GM18502 (cell line): ENCODE results near the gene UBB.

ENCODE experiments used
- ATAC-seq: cut with Tn5 transposase; IDR thresholded peaks from one replicate; pipeline ENCODE4 v1.9.1; 2021; ENCODE audit warnings: mild to moderate bottlenecking; ENCODE audit not compliant: unreplicated experiment, poor library complexity

The UBB gene

DNA sequence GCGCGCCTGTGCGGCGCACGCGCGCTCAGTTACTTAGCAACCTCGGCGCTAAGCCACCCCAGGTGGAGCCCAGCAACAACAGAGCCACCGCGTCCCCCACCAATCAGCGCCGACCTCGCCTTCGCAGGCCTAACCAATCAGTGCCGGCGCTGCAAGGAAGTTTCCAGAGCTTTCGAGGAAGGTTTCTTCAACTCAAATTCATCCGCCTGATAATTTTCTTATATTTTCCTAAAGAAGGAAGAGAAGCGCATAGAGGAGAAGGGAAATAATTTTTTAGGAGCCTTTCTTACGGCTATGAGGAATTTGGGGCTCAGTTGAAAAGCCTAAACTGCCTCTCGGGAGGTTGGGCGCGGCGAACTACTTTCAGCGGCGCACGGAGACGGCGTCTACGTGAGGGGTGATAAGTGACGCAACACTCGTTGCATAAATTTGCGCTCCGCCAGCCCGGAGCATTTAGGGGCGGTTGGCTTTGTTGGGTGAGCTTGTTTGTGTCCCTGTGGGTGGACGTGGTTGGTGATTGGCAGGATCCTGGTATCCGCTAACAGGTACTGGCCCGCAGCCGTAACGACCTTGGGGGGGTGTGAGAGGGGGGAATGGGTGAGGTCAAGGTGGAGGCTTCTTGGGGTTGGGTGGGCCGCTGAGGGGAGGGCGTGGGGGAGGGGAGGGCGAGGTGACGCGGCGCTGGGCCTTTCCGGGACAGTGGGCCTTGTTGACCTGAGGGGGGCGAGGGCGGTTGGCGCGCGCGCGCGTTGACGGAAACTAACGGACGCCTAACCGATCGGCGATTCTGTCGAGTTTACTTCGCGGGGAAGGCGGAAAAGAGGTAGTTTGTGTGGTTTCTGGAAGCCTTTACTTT, at the start of gene UBB:
Gene UBB, plus strand, starts transcription at position 452 of the 856 bp plus-strand sequence. CDS start 817 bp downstream, outside the sequence.
- peak; percentile 95 for ATAC-seq

DNA sequence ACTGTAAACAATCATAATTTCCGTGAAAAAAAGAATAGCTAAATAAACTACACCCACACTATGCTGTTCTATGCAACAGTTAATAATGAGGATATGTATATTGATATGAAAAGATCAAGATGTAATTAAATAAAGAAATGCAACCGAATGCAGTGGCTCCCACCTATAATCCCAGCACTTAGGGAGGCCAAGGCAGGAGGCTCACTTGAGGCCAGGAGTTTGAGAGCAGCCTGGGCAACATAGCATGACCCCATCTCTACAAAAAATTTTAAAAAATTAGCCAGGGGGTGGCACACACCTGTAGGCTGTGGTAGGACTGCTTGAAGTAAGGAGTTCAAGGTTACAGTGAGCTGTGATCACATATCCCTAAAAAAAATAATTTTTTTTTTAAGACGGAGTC, 42.5 kb upstream of the UBB start:
- no peak for ATAC-seq

DNA sequence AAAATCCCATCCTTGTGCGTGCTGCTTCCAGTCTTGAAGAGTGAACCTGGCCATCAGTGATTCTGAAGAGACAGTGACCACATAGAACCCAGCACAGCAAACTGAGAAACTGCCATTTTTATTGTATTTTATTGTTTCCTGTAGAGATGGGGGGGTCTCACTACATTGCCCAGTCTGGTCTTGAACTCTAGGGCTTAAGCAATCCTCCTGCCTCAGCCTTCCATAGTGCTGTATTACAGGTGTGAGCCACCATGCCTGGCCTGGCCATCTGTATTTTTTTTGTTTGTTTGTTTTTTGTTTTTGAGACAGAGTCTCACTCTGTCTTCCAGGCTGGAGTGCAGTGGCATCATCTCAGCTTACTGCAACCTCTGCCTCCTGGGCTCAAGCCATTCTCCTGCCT, 41.5 kb upstream of the UBB start:
- no peak for ATAC-seq

DNA sequence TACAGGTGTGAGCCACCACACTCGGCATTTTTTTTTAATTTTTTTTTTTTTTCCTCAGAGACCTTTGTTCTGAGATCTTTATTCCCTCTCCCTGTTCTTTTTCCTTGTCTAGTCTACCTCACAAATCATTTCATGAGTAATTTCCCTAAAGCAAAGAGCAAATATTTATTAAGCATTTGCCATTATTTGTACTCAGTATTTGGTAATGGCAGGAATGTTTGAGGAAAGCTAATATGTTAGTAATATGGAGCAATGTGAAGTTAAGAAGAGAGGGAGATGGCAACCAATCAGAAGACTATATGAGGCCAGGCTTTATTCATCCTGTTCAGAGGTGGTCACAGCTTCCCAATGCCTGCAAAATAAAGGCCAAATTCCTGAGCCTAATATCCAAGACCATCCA, 40.9 kb upstream of the UBB start:
- ATAC-seq = no peak

DNA sequence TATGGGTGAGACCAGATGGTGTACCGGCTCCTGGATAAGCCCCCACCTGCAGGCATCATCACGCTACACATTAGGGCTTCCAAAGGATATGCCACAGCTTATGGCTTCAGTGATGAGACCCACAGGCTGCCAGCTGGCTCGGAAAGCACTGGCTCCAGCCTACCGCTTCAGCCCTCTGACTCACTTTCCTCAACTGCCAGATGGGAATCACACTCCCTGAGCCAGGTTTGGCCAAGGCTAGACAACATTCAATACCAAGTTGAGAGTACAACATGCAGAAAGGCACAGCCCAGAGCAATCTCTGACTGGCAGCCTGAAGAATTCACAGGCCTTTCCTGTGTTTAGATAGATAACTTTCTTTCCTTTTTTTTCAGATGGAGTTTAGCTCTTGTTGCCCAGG, 37.9 kb upstream of the UBB start:
- no peak for ATAC-seq

DNA sequence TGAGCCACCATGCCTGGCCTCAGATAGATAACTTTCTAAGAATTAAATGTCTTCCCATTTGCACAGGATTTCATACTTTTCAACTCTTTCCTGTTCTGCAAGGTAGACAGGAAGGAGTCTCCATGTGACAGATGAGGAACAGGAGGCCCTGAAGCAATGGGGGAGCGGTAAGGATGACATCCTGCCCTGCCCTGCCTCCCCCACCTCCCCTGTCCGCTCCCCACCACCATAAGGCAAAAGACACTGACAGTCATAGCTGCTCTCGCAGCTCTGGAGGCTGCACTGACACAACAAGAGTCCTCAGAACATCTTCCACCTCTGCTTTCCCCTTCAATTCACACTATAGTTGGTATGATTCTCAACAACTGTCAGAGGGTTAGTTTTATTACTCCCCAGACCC, 37.3 kb upstream of the UBB start:
- ATAC-seq = no peak

DNA sequence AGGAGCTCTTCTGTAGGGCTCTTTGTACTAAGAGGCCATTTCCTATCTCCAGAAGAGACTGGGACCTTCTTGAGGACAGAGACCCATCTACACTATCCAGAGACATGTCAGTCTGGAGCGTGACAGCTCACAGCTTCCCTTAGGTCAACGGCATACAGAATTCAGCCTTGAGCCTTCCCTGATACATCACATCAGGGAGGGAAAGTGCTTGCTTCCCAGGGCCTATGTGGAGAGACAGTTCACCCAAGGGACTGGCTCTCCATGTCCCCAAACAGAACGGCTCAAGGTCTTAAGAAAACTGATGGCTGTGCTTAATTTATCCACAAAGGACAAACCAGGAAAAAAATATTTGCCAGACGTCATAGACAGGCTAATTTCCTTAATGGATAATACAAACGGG, 35.3 kb upstream of the UBB start:
- ATAC-seq = no peak

DNA sequence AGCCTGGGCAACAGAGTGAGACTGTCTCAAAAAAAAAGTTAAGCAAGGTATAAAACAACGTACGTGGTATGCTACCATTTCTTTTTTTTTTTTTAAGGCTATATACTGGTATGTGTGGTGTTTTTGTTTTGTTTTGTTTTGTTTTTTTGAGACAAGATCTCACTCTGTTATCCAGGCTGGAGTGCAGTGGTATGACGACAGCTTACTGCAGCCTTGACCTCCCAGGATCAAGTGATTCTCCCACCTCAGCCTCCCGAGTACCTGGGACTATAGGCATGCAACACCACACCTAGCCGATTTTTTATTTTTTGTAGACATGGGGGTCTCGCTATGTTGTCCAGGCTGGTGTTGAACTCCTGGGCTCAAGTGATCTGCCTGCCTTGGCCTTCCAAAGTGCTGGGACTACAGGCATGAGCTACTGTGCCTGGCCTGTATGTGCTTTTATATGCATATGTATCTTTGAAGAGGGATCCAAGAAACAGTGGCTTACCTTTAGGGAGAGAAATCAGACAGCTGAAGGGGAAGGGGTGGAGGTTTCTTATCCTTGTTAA, 34.1 kb upstream of the UBB start:
- ATAC-seq = no peak

DNA sequence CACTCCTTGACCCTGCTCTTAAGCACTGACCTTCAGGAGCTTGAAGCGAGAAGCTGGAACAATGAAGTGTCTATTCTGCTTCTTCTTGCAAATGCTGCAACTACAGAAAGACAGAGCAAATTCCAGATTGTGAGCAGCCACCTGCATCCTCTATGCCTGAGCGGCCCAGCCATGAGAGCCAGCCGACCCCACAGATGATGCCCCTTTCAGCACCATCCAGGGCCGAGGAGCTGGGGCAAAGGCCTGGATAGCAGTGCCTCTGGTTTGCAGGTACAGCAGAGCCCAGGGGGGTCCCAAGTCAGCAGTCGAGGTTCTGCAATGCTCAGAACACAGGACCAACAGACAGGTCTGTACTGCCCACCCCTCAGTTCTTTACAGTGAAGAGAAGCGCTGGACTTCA, 32.3 kb upstream of the UBB start:
- no peak for ATAC-seq

DNA sequence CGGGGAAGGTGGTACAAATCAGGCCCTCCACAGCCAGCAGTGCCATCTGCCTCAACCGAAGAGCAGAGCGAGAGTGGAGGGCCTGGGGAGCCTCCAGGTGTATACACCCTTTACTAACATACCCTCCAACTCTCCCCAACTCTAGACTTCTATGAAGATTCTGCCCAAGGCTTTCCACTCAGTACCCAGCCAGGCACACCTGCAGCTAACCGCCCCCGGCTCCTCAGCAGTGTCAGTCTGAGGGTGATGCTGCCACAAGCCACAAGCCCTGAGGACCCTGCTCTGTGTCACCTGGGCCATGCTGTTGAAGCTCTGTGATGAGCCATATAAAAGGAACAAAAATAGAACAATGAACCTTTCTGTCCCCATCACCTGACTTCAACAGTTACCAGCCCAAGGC, 31.5 kb upstream of the UBB start:
- no peak for ATAC-seq

DNA sequence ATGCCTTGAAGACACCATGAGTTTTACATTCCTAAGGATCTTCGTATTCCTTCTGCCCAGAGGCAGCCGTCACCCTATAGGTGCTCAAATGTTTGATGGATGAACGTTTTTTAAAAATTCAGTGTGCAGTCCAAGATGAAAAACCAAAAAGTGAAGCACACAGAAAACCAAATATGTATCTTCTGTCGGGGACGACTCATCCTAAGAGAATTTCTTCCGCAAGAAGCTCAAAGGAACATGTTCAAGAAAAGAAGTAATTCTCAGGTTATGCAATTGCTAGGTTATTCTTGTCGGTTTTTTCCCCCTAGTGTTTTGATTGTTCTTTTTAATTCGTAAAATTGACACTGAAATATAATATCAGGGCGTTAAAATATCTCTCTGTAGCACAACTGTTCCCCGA, 29.1 kb upstream of the UBB start:
- ATAC-seq = no peak

DNA sequence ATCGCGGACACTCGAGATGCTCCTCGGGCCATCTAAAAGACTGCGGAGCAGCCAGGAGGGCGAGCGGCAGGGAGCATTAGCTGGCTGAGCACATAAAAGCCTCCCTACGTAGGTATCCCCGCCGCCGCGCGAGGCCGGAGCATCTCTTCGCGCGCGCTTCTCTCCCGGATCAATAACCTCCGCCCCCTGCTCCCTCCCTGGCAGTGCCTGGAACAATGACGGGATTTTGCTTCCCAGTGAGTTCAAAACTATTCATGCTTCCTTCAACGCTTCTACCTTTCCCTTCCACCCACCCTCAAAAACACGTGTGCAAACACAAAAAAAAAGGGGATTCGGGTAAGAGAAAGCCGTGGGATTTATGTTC, 28.6 kb upstream of the UBB start:
- ATAC-seq = no peak

DNA sequence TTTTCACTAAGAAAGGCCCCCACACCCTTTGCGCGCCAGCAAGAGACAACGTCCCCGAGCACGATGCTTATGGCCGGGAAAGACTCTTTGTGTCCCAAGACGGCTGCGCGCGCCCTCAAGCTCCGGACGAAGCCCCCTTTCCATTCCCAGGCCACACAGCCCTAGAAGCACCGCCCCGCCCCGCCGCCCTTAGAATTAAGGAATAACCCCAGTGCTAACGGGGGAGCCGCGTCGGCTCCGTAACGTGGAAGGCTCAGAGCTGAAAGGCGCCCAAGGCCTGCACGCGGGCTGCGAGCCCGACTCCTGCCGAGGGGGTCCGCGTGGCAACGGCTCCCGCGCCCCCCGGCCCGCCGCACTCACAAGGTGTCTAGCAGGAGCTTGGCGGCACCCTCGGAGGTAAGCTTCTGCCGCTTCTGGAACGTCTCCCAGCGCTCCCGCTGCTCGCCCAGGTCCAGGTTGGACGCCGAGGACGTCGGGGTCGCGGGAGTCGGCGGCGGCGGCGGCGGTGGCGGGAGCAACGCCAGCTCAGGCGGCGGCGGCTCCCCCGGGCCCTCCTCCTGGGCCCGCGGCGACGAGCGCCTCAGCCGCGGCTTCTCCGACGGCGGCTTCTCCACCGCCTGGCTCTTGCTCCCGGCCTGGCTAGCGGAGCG, 28.1 kb upstream of the UBB start:
- peak; percentile 56 for ATAC-seq

DNA sequence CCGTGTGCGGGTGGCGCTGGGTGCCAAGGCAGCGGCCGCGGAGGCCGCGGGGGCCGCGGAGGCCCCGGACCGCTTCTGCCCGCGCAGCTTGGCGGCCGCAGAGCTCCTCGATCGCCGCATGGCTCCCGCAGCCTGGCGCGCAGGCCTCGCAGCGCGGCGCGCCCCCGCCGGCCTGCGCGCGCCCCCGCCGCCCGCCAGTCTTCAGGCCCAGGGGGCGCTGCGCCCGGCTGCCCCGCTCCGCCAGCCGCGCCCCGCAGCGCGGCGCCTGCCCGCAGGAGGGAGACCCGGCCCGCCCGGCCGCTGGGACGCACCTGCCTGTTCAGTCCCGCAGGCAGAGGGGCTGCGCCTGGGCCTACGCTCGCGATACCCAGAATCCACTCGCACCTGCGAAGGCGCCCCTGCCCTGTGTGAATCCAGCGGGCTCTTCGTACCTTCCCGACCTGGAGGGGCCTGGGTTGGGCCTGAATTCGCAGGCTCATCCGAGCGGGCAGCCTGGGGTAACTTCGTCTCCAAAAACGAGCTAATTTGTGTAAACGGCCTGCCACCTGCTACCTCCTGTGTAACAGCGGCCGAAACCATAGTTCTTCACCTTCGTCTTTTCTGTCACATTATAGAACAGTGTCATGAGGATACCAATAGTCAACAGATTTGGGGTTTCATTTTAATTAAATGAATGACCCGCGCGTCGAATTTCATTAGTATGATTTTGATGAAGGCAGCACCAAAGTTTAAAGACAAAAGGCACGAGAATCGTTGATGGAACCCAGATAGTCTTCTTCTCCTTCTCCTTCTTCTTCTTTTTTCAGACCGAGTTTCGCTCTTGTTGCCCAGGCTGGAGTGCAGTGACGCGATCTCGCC, 27.3 kb upstream of the UBB start, which contains the start of gene CENPV:
Gene CENPV, minus strand, starts transcription at position 153 of the 858 bp plus-strand sequence. Its CDS starts 33 bp downstream, at position 120.
- peak; percentile 69 for ATAC-seq

DNA sequence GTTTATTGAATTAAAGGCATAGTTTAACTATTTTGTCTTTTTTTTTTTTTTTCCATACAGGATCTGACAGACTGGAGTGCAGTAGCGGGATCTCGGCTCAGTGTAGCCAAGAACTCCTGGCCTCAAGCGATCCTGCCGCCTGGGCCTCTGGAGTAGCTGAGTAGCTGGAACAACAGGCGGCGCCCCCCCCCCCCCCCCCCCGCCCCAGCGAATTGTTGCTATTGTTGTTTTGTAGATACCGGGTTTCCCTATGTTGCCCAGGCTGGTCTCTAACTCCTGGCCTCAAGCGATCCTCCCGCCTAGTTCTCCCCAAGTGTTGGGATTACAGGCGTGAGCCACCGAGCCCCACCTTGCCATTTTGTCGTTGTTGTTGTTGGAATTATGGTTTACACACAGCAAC, 26.3 kb upstream of the UBB start:
- no peak for ATAC-seq

DNA sequence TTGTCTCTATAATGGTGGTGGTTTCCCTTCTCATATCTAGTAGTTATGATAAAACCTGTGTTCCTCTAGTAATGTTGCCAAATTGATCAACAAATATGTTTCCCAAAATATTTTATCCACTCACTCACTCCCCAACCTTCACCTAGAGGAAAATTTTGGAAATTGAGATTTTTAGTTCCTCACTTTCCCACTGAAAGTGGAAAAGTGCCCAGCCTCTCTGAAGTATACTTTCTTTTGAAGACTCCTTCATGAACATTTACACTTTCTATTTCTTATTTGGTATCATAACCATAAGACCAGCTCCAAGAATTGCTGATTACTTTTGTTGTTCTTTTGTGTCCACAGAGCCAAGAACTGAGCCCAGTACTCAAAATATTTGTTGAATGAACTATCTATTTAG, 22.5 kb upstream of the UBB start:
- no peak for ATAC-seq

DNA sequence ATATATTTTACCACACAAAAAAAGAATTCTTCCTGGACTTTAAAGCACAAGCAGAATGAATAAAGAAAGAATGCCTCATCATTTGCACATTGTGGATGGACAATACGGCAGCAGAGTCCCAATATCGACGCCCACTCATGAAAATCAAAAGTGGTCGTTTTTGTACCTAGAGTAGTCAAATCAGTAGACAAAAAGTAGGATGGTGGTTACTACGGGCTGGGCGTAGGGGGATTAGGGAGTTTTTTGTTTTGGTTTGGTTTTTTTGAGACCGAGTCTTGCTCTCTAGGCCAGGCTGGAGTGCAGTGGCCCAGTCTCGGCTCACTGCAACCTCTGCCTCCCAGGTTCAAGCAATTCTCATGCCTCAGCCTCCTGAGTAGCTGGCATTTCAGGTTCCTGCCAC, 19.0 kb upstream of the UBB start:
- ATAC-seq = no peak

DNA sequence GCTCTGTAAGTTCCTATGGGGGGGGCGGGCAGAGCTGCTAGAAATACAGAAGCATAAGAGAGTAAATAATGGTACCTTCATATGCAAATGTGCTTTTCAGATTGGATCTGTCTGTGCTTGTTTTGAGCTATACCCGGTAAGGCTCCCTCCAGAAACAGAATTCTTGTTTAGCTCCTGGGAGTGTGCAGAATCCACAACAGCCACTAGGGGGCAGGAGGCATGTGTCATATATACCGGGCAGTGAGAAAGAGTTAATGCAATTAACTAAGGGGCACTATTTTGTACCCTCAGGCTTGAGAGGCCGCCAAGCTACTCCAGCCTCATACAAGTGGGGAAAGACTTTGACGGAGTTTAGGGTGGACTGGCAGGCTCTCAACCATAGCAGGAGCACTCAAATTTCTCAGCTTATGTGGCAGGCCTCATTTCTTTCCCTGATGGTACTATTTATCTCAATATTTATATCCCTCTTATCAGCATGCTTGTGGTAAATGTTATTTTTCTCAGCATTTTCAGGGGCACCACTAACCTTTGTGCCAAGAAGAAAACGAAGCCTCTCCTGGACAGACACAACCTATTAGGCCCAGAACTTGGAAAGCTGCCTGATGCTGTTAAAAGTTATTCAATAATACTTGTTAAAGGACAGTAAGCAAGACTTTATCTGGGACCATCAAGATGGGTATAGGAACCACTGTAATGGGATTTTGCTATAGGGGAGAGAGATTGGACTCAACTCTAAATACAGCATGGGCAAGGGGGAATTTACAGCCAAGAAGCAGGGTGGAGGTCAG, 16.9 kb upstream of the UBB start:
- ATAC-seq = peak; percentile 76

DNA sequence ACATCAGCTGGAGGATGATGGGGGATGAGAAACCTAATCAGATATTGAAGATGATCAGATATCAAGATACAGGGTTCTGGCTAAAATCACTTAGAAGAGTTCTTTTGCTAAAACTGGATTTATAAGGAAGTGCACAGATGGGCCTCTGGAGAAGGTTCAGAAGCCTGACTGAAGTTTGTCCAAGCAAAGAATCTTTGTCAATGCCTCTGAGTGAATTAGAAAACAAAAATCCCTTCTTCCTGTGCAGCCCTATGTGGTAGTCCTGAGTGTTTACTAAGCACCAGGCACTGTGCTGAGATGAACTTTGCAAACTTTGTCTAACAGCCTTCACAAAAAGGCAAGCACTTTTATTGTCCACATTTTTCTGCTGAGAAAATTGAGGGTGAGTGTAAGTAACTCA, 16.3 kb upstream of the UBB start:
- no peak for ATAC-seq

DNA sequence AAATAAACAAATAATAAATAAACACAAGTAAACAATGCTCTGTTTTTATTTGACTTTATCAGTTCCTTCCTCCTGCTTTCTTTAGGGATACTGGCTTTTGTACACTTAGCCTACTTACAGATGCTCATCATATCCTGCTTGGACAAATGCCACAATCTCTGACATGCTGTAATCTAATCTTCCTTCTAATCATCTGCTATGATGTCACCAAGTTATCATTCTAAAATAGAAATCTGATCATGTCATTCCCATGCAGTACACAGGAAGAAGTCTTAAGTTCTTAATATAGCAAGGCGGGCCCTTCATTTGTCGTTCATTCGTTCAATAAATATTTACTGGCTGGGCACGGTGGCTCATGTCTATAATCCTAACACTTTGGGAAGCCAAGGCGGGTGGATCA, 9.1 kb upstream of the UBB start:
- ATAC-seq = no peak
